Neuronal stem cell (in vitro differentiated cells): ENCODE measurements around the gene CBX3.
"Not testable (repeated sequence)": the region's sequence is repeated elsewhere in the genome, so short reads cannot be mapped to it uniquely, and the experiment has no call there.

ENCODE experiments used
- DNase-seq: peaks from one replicate; pipeline ENCODE4 v3.0.0-alpha.2; 2013; ENCODE audit warnings: low spot score
- H2AFZ ChIP-seq: one replicate; pipeline ENCODE4 v1.6.1; 2013; ENCODE audit warnings: mild to moderate bottlenecking, low read length, inconsistent platforms
- H2AK5ac ChIP-seq: 2 replicates; pipeline ENCODE4 v1.6.1; 2013; ENCODE audit warnings: low read depth, mild to moderate bottlenecking, inconsistent platforms, low read length, moderate library complexity, mixed read lengths
- H2BK120ac ChIP-seq: 2 replicates; pipeline ENCODE4 v1.6.1; 2013; ENCODE audit warnings: low read depth, mild to moderate bottlenecking, inconsistent platforms, low read length, moderate library complexity, mixed read lengths
- H2BK12ac ChIP-seq: one replicate; pipeline ENCODE4 v1.6.1; 2013; ENCODE audit warnings: low read length, inconsistent platforms
- H2BK15ac ChIP-seq: 2 replicates; pipeline ENCODE4 v1.6.1; 2013; ENCODE audit warnings: mild to moderate bottlenecking, low read length, inconsistent platforms, mixed read lengths
- H2BK5ac ChIP-seq: one replicate; pipeline ENCODE4 v1.6.1; 2013; ENCODE audit warnings: inconsistent platforms, mild to moderate bottlenecking, low read length, moderate library complexity
- H3K14ac ChIP-seq: one replicate; pipeline ENCODE4 v1.6.1; 2013; ENCODE audit warnings: low read length, inconsistent platforms
- H3K18ac ChIP-seq: 2 replicates; pipeline ENCODE4 v1.6.1; 2013; ENCODE audit warnings: low read length, inconsistent platforms
- H3K23ac ChIP-seq: 2 replicates; pipeline ENCODE4 v1.6.1; 2013; ENCODE audit warnings: low read depth, mild to moderate bottlenecking, mixed read lengths, low read length, inconsistent platforms; ENCODE audit not compliant: poor library complexity
- H3K27ac ChIP-seq: replicated peaks from 3 replicates; pipeline ENCODE4 v1.5.1; 2013; ENCODE audit warnings: low read length, inconsistent platforms
- H3K27me3 ChIP-seq, 3 experiments: 2 replicates each; pipeline ENCODE4 v1.6.1; 2013; ENCODE audit warnings: low read length in 3 of 3, mild to moderate bottlenecking in 2 of 3, inconsistent platforms in 1 of 3, low read depth in 1 of 3, mixed read lengths in 1 of 3, moderate library complexity in 1 of 3; ENCODE audit not compliant: control insufficient read depth in 3 of 3, insufficient read depth in 3 of 3
- H3K36me3 ChIP-seq, 2 donors: replicated peaks in 1 of 2; 2 replicates each; pipeline ENCODE4 v1.6.1; 2013; ENCODE audit warnings: low read length in 2 of 2; ENCODE audit not compliant: control insufficient read depth in 2 of 2, insufficient read depth in 2 of 2
- H3K4ac ChIP-seq: 2 replicates; pipeline ENCODE4 v1.6.1; 2013; ENCODE audit warnings: inconsistent platforms, mild to moderate bottlenecking, low read length, moderate library complexity
- H3K4me1 ChIP-seq, 2 donors: 1 replicate in 1 of 2; 2 replicates in 1 of 2; pipeline ENCODE4 v1.6.1; 2013; ENCODE audit warnings: low read length in 2 of 2, low read depth in 1 of 2; ENCODE audit not compliant: control insufficient read depth in 2 of 2, insufficient read depth in 1 of 2
- H3K4me2 ChIP-seq: one replicate; pipeline ENCODE4 v1.6.1; 2013; ENCODE audit warnings: mild to moderate bottlenecking, low read length, inconsistent platforms; ENCODE audit not compliant: insufficient read depth, poor library complexity, severe bottlenecking
- H3K4me3 ChIP-seq, 2 donors: 2 replicates each; pipeline ENCODE4 v1.5.1; 2013; ENCODE audit warnings: low read length in 2 of 2, mild to moderate bottlenecking in 2 of 2, inconsistent platforms in 1 of 2, moderate library complexity in 1 of 2
- H3K79me1 ChIP-seq: one replicate; pipeline ENCODE4 v1.6.1; 2013; ENCODE audit warnings: low read depth, mild to moderate bottlenecking, inconsistent platforms, low read length, moderate library complexity
- H3K9ac ChIP-seq: one replicate; pipeline ENCODE4 v1.6.1; 2013; ENCODE audit warnings: mild to moderate bottlenecking, low read depth, low read length, inconsistent platforms; ENCODE audit not compliant: poor library complexity
- H3K9me3 ChIP-seq, 2 donors: replicated peaks in 1 of 2; 2 replicates each; pipeline versions ENCODE3 to v1.6.1; 2013; ENCODE audit warnings: low read length in 2 of 2, mild to moderate bottlenecking in 2 of 2, inconsistent platforms in 1 of 2, low read depth in 1 of 2, mixed read lengths in 1 of 2, moderate library complexity in 1 of 2; ENCODE audit not compliant: control insufficient read depth in 2 of 2, insufficient read depth in 1 of 2
- H4K8ac ChIP-seq: one replicate; pipeline ENCODE4 v1.6.1; 2013; ENCODE audit warnings: low read depth, mild to moderate bottlenecking, inconsistent platforms, low read length, moderate library complexity
- H4K91ac ChIP-seq: one replicate; pipeline ENCODE4 v1.6.1; 2013; ENCODE audit warnings: low read length, low read depth, mild to moderate bottlenecking, inconsistent platforms; ENCODE audit not compliant: poor library complexity
- WGBS, 2 donors: extraction: QIAGEN DNeasy Blood & Tissue Kit; methylation state at CpG; one replicate each; pipeline ENCODE4 v1.1.7; 2013; ENCODE audit warnings: missing lambda C conversion rate in 2 of 2, mixed read lengths in 1 of 2; ENCODE audit not compliant: insufficient read length in 2 of 2, insufficient replicate concordance in 1 of 2; ENCODE audit errors: extremely low coverage in 2 of 2; 5-methylcytosine and 5-hydroxymethylcytosine counted together

CBX3 gene

GRCh38 chr7:26183545-26184280, 17.8 kb upstream of the CBX3 start:
- Histone ChIP-seq H3K79me1 (no peaks in the 10 kb centered on the region), H2BK12ac (no peak overlapping the region), H3K18ac (no peak overlapping the region), H3K14ac (no peak overlapping the region), H3K36me3 (peaks cover 2 to 20% of the 10 kb centered on the region in 2 donors), H3K4me3 (no peak overlapping the region), H3K4ac (no peak overlapping the region), H3K4me2 (no peak overlapping the region), H3K9ac (no peak overlapping the region), H4K91ac (no peak overlapping the region), H3K9me3 (no peaks in the 10 kb centered on the region), H4K8ac (no peak overlapping the region), H3K27me3 (no peaks in the 10 kb centered on the region), H2AK5ac (no peak overlapping the region), H2AFZ (no peak overlapping the region), H3K4me1 (no peaks in the 10 kb centered on the region), H3K27ac (peak overlapping the region; percentile 41), H2BK15ac (no peak overlapping the region), H2BK5ac (no peak overlapping the region), H2BK120ac (no peak overlapping the region), H3K23ac (no peak overlapping the region)
- no peak for DNase-seq
- no CpG with 5 or more reads among the region's 4 CpGs for WGBS, 2 donors

GRCh38 chr7:26184281-26185101, 17.1 kb upstream of the CBX3 start:
- H2AK5ac ChIP-seq, H3K4me1 ChIP-seq, H3K79me1 ChIP-seq, H2BK120ac ChIP-seq, H4K91ac ChIP-seq, H2BK5ac ChIP-seq, DNase-seq, H3K14ac ChIP-seq, H3K9me3 ChIP-seq, H4K8ac ChIP-seq, H3K4me2 ChIP-seq, H3K23ac ChIP-seq, H2BK12ac ChIP-seq, H3K27me3 ChIP-seq, H3K4me3 ChIP-seq, H2BK15ac ChIP-seq, H2AFZ ChIP-seq, H3K9ac ChIP-seq, H3K18ac ChIP-seq, H3K4ac ChIP-seq: not testable (repeated sequence)
- WGBS, 2 donors = no CpG with 5 or more reads among the region's 4 CpGs
- Histone ChIP-seq H3K36me3 (peaks cover 2 to 28% of the 10 kb centered on the region in 2 donors), H3K27ac (peak overlapping the region; percentile 25)

GRCh38 chr7:26185131-26185843, 16.3 kb upstream of the CBX3 start:
- H3K18ac ChIP-seq = no peak overlapping the region
- H4K91ac ChIP-seq = no peak overlapping the region
- no peak overlapping the region for H2BK120ac ChIP-seq
- H3K27ac ChIP-seq = peak overlapping the region; percentile 25
- no peak overlapping the region for H3K4me3 ChIP-seq
- H3K9ac ChIP-seq = no peak overlapping the region
- H3K36me3 ChIP-seq = peaks cover 3 to 36% of the 10 kb centered on the region in 2 donors
- no peak for DNase-seq
- H3K79me1 ChIP-seq = no peaks in the 10 kb centered on the region
- no peak overlapping the region for H2BK5ac ChIP-seq
- H2BK12ac ChIP-seq = no peak overlapping the region
- H2AFZ ChIP-seq = no peak overlapping the region
- H2AK5ac ChIP-seq = no peak overlapping the region
- H3K14ac ChIP-seq = no peak overlapping the region
- WGBS, 2 donors = no CpG with 5 or more reads among the region's 10 CpGs
- no peak overlapping the region for H3K23ac ChIP-seq
- no peaks in the 10 kb centered on the region for H3K9me3 ChIP-seq
- no peak overlapping the region for H3K4me2 ChIP-seq
- no peak overlapping the region for H4K8ac ChIP-seq
- H3K27me3 ChIP-seq = no peaks in the 10 kb centered on the region
- no peak overlapping the region for H2BK15ac ChIP-seq
- no peaks in the 10 kb centered on the region for H3K4me1 ChIP-seq
- no peak overlapping the region for H3K4ac ChIP-seq

GRCh38 chr7:26185844-26186180, 15.7 kb upstream of the CBX3 start:
- no peak overlapping the region for H3K9ac ChIP-seq
- H4K91ac ChIP-seq = no peak overlapping the region
- H3K36me3 ChIP-seq = peaks cover 6 to 41% of the 10 kb centered on the region in 2 donors
- no peak overlapping the region for H2AK5ac ChIP-seq
- no peak overlapping the region for H3K14ac ChIP-seq
- no peak overlapping the region for H3K4me2 ChIP-seq
- WGBS, 2 donors = no CpG with 5 or more reads among the region's 1 CpG
- no peak overlapping the region for H3K4me3 ChIP-seq
- H2BK15ac ChIP-seq = no peak overlapping the region
- no peak overlapping the region for H3K23ac ChIP-seq
- no peak overlapping the region for H2BK5ac ChIP-seq
- no peak overlapping the region for H3K18ac ChIP-seq
- no peak overlapping the region for H2BK120ac ChIP-seq
- no peaks in the 10 kb centered on the region for H3K79me1 ChIP-seq
- no peak overlapping the region for H4K8ac ChIP-seq
- no peak overlapping the region for H3K4ac ChIP-seq
- H3K9me3 ChIP-seq = no peaks in the 10 kb centered on the region
- H2AFZ ChIP-seq = no peak overlapping the region
- no peak overlapping the region for H2BK12ac ChIP-seq
- no peak overlapping the region for H3K27ac ChIP-seq
- no peak for DNase-seq
- no peaks in the 10 kb centered on the region for H3K27me3 ChIP-seq
- no peaks in the 10 kb centered on the region for H3K4me1 ChIP-seq
